K562 (cell line): ENCODE data around the gene CACTIN.

Experiments used
- RCOR1 ChIP-seq, 2 experiments: IDR thresholded peaks; 2 replicates each; pipeline ENCODE4 v1.6.1; 2012; ENCODE audit warnings: low read depth in 2 of 2, low read length in 2 of 2, borderline replicate concordance in 1 of 2, improper control_type of control experiment in 1 of 2
- TF ChIP-seq, protein P1 (sequence below), 3 experiments: IDR thresholded peaks in 2 of 3; conservative IDR thresholded peaks in 1 of 3; 2 replicates each; pipeline ENCODE4 v1.5.1; 2011 to 2012; ENCODE audit warnings: low read length in 3 of 3, mild to moderate bottlenecking in 3 of 3, control low read depth in 2 of 3, improper control_type of control experiment in 1 of 3, inconsistent platforms in 1 of 3, low read depth in 1 of 3, mixed read lengths in 1 of 3, moderate library complexity in 1 of 3; ENCODE audit not compliant: insufficient read depth in 2 of 3

DNA sequence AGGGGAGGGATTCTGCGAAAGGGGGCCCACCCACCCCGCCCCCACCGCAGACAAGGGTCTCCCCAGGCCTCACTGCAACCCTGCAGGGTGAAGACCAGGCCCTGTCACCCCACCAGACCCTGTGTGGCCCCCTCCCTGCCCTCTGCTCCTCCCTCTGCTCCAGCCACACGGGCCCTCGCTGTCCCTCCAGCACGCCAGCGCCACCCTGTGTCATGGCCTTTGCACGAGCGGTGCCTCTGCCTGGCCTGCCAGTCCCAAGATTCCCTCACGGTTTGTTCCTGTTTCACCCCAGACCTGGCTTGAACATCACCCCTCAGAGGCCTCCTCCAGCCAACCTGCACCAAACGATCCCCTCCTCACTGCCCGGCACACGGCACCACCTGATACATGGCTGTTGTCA is 46.4 kb upstream of the CACTIN start:
- no peak for TF ChIP-seq RCOR1 (IDR thresholded peaks at IDR 0.05; ENCODE audit: borderline replicate concordance in 1 of 2, low read depth in 2 of 2, low read length in 2 of 2)
- TF ChIP-seq, protein P1, sequence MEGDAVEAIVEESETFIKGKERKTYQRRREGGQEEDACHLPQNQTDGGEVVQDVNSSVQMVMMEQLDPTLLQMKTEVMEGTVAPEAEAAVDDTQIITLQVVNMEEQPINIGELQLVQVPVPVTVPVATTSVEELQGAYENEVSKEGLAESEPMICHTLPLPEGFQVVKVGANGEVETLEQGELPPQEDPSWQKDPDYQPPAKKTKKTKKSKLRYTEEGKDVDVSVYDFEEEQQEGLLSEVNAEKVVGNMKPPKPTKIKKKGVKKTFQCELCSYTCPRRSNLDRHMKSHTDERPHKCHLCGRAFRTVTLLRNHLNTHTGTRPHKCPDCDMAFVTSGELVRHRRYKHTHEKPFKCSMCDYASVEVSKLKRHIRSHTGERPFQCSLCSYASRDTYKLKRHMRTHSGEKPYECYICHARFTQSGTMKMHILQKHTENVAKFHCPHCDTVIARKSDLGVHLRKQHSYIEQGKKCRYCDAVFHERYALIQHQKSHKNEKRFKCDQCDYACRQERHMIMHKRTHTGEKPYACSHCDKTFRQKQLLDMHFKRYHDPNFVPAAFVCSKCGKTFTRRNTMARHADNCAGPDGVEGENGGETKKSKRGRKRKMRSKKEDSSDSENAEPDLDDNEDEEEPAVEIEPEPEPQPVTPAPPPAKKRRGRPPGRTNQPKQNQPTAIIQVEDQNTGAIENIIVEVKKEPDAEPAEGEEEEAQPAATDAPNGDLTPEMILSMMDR (IDR thresholded peaks at IDR 0.05 in 2 of 3, conservative IDR thresholded peaks at IDR 0.05 in 1 of 3; ENCODE audit: insufficient read depth in 2 of 3, low read depth in 1 of 3, low read length in 3 of 3) = peak; percentile 14 to 52 (median 46); a peak in 4 of 6 replicates
